Mucosa of stomach (tissue), 1 donor: Measurements from ENCODE around the gene AKT1.

Experiments used
- H3K27me3 ChIP-seq: one replicate; pipeline ENCODE4 v1.7.0; 2013; ENCODE audit warnings: mild to moderate bottlenecking, low read length; ENCODE audit not compliant: control insufficient read depth, insufficient read depth
- H3K36me3 ChIP-seq: one replicate; pipeline ENCODE4 v1.7.0; 2013; ENCODE audit warnings: low read length; ENCODE audit not compliant: control insufficient read depth, insufficient read depth
- H3K4me1 ChIP-seq: one replicate; pipeline ENCODE4 v1.7.0; 2013; ENCODE audit warnings: mild to moderate bottlenecking, low read length; ENCODE audit not compliant: control insufficient read depth, insufficient read depth
- H3K4me3 ChIP-seq: one replicate; pipeline ENCODE4 v1.7.0; 2013; ENCODE audit warnings: low read length
- H3K9ac ChIP-seq: one replicate; pipeline ENCODE4 v1.7.0; 2013; ENCODE audit warnings: mild to moderate bottlenecking, low read length, moderate library complexity
- H3K9me3 ChIP-seq: one replicate; pipeline ENCODE4 v1.7.0; 2013; ENCODE audit warnings: mild to moderate bottlenecking, low read length, moderate library complexity; ENCODE audit not compliant: control insufficient read depth
- donor health status: Pancreatic carcinoma.

Gene AKT1

GRCh38 chr14:104739546-104740516 lies 55.7 kb downstream of the AKT1 start:
- Histone ChIP-seq H3K4me1 (no peaks in the 10 kb centered on the region), H3K27me3 (no peaks in the 10 kb centered on the region), H3K36me3 (peaks cover 4% of the 10 kb centered on the region), H3K9ac (no peak overlapping the region), H3K4me3 (no peak overlapping the region), H3K9me3 (no peaks in the 10 kb centered on the region)

- H3K4me1 ChIP-seq: peaks cover 7% of the 10 kb centered on the region
- H3K36me3 ChIP-seq: peaks cover 4% of the 10 kb centered on the region
Measured at GRCh38 chr14:104739026-104739425, 56.5 kb downstream of the AKT1 start.

DNA sequence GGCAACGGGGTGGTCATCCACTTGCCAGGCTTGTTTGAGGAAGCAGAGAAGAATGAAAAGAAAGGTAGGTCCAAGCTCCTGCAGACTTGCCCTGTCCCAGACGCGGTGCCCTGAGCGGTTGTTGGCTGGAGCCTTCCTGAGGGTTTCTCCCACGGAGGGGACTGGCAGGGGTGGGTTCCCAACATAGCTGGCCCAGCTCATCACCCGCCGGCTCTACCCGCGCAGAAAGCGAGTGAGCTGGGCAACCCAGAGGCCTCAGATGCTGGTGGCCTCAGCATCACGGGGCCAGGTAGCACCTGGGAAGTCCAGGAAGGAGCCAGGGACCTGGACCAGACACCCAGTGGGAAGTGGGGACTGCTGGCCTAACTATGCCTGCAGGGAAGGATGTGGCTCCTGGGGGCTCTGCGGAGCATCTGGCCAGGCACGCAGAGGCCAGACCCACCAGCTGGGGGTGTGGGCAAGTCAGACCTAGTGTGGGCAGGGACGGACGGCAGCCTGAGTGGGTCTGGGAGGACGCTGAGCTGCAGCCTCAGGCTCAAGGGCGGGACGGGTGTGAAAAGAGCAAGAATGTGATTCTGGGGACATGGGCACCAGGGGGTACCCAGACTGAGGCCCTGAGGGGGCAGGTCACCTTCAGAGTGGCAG lies 57.1 kb downstream of the AKT1 start:
- Histone ChIP-seq H3K4me3 (no peak overlapping the region), H3K9ac (no peak overlapping the region), H3K9me3 (no peaks in the 10 kb centered on the region), H3K4me1 (peaks cover 13% of the 10 kb centered on the region), H3K36me3 (peaks cover 4% of the 10 kb centered on the region), H3K27me3 (no peaks in the 10 kb centered on the region)

More at GRCh38 chr14:104739026-104739425, 56.5 kb downstream of the AKT1 start:
- H3K27me3 ChIP-seq: no peaks in the 10 kb centered on the region
- H3K4me3 ChIP-seq: no peak overlapping the region
- H3K9me3 ChIP-seq: no peaks in the 10 kb centered on the region
- H3K9ac ChIP-seq: no peak overlapping the region

- no peak overlapping the region for H3K4me3 ChIP-seq
- no peaks in the 10 kb centered on the region for H3K27me3 ChIP-seq
- H3K36me3 ChIP-seq: peaks cover 4% of the 10 kb centered on the region
- H3K9me3 ChIP-seq: no peaks in the 10 kb centered on the region
- H3K4me1 ChIP-seq: peaks cover 37% of the 10 kb centered on the region
- H3K9ac ChIP-seq: no peak overlapping the region
Measured at GRCh38 chr14:104735830-104736642, 59.5 kb downstream of the AKT1 start.

GRCh38 chr14:104734991-104735779 lies 60.4 kb downstream of the AKT1 start:
- Histone ChIP-seq H3K9me3 (no peaks in the 10 kb centered on the region), H3K4me3 (no peak overlapping the region), H3K4me1 (peaks cover 38% of the 10 kb centered on the region), H3K36me3 (peaks cover 4% of the 10 kb centered on the region), H3K9ac (no peak overlapping the region), H3K27me3 (no peaks in the 10 kb centered on the region)

GRCh38 chr14:104734601-104734990 lies 61.0 kb downstream of the AKT1 start:
- H3K27me3 ChIP-seq: no peaks in the 10 kb centered on the region
- peaks cover 38% of the 10 kb centered on the region for H3K4me1 ChIP-seq
- no peaks in the 10 kb centered on the region for H3K36me3 ChIP-seq
- no peak overlapping the region for H3K4me3 ChIP-seq
- no peaks in the 10 kb centered on the region for H3K9me3 ChIP-seq
- no peak overlapping the region for H3K9ac ChIP-seq

DNA sequence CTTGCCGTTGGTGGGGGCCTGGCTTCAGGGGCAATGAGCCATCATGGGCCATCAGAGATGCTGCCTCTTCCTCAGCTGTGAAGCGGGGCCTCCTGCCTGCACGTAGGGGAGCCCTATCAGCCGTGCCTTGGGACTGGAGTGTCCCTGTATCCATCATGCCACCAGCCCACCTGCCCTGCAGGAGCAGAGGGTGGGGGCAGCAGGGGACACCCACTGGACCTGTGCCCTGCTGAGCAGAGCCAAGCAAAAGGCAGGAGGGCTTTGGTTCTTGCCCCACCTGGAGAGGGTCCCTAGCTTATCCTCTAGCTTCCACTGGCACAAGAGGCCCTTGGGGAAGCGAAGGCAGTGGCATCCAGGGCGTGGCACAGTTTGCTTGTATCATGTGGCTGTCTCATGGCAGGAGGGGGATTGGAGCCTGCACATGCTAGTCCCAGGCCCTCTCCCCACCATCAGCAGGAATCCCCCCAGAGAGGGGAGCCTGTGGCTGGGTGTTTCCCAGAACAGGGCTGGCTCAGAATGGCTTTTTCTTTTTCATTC lies 61.4 kb downstream of the AKT1 start:
- no peak overlapping the region for H3K9ac ChIP-seq
- H3K36me3 ChIP-seq: no peaks in the 10 kb centered on the region
- H3K27me3 ChIP-seq: no peaks in the 10 kb centered on the region
- H3K4me1 ChIP-seq: peaks cover 38% of the 10 kb centered on the region
- no peak overlapping the region for H3K4me3 ChIP-seq
- no peaks in the 10 kb centered on the region for H3K9me3 ChIP-seq

DNA sequence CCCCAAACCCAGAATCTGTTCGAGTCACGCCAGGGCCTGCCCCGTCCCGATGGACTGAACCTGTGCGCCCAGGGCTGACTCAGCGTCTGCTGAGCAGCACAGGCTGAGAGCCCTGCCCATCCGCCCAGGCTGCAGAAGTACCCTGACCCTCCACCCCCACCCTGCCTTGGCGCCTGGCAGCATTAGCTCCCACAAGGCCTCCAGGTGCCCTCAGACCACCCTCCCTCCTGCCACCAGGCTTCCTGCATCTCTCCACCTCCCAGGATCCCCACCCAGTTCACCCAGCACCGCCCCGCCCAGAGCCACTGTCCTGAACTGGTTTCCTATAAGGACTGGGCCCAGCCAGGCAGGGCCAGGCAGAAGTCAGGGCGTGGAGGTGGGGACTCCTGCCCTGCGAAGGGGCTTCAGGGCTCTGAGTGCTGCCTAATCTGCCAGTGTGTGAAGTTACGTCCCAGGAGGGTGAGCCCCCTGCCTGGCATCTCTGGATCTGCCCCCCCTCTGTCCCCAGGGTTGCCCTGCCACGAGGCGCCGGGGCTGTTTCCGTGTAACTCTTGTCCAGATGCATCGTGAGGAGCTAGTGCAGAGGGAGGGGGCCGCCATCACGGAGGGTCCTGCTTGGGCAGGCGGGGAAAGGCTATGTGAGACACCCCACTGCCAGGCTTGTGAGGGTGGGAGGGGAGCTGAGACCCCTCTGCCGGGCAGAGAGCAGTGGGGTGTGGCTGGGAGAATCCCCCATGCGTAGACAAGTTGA lies 62.4 kb downstream of the AKT1 start:
- Histone ChIP-seq H3K4me3 (peak overlapping the region; percentile 14), H3K9ac (peak overlapping the region; percentile 69), H3K27me3 (no peaks in the 10 kb centered on the region), H3K9me3 (no peaks in the 10 kb centered on the region), H3K4me1 (peaks cover 38% of the 10 kb centered on the region), H3K36me3 (no peaks in the 10 kb centered on the region)

DNA sequence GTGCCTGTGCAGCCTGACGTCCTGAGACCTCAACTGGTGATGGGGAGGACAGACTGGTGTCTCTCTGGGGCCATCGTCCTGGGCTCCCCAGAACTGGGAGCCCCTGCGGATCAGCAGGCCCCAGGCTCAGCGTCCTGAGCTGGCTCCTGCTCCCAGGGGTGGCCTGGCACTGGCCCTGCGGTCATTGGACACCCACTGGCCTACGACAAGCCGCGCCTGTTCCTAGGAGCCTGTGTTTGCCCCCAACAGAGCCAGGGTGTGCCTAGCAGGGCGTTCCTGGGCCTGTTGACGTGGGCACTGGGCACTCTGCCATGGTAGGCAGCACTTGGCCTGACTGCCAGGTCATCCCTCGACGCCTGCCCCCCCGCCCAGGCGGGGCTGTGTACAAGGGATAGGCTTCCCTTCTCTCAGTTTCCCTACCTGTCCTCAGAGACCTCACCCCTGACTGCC lies 63.2 kb downstream of the AKT1 start:
- Histone ChIP-seq H3K9ac (peak overlapping the region; percentile 69), H3K27me3 (no peaks in the 10 kb centered on the region), H3K4me3 (peak overlapping the region; percentile 14), H3K36me3 (no peaks in the 10 kb centered on the region), H3K9me3 (no peaks in the 10 kb centered on the region), H3K4me1 (peaks cover 38% of the 10 kb centered on the region)

GRCh38 chr14:104731320-104732294 lies 63.9 kb downstream of the AKT1 start:
- Histone ChIP-seq H3K4me1 (peaks cover 38% of the 10 kb centered on the region), H3K4me3 (no peak overlapping the region), H3K9ac (peak overlapping the region; percentile 69), H3K9me3 (no peaks in the 10 kb centered on the region), H3K36me3 (no peaks in the 10 kb centered on the region), H3K27me3 (no peaks in the 10 kb centered on the region)
